Measurements from ENCODE around the gene ANKMY1. TPM values are rescaled to one million over a fixed set of nuclear protein-coding genes. Genes with fewer than 3 reads are reported as not detected.

The ANKMY1 gene
- total RNA-seq, 1 donor = 11.2 TPM

- H3K27ac ChIP-seq (ENCODE audit: low read depth, low read length) = no peak overlapping the region
- peak; percentile 96 for DNase-seq (ENCODE audit: insufficient read length, low spot score, missing footprints)
Measured at GRCh38 chr2:240568678-240569522, 11.1 kb upstream of the ANKMY1 start.

GRCh38 chr2:240567872-240568677, 10.3 kb upstream of the ANKMY1 start, which contains the start of gene RNPEPL1:
RNPEPL1 (plus strand) TSS chr2:240568484; CDS start chr2:240568587, 103 bp downstream.
- Histone ChIP-seq H3K4me3 (ENCODE audit: insufficient read depth, low read length) (peak within 1 kb of the TSS; percentile 81), H3K9me3 (ENCODE audit: low read depth, low read length) (no peaks in the 10 kb centered on the region), H3K79me2 (ENCODE audit: insufficient read depth, low read length) (peaks cover 13% of the 10 kb centered on the region), H3K27me3 (ENCODE audit: insufficient read depth, low read length) (no peaks in the 10 kb centered on the region), H4K20me1 (ENCODE audit: insufficient read depth, low read length) (no peaks in the 10 kb centered on the region), H3K36me3 (ENCODE audit: insufficient read depth, low read length) (peaks cover 3% of the 10 kb centered on the region), H3K27ac (ENCODE audit: low read depth, low read length) (no peak within 1 kb of the TSS), H3K4me2 (ENCODE audit: insufficient read depth, low read length) (peak within 1 kb of the TSS; percentile 96), H3K4me1 (ENCODE audit: insufficient read depth, low read length) (peaks cover 25% of the 10 kb centered on the region), H2AFZ (ENCODE audit: low read length) (peak within 1 kb of the TSS; percentile 87)
- peak; percentile 97 for DNase-seq (ENCODE audit: insufficient read length, low spot score, missing footprints)
- no peak for TF ChIP-seq CTCF (IDR thresholded peaks at IDR 0.05; ENCODE audit: extremely low read depth, low read depth, low read length)

More at GRCh38 chr2:240568678-240569522, 11.1 kb upstream of the ANKMY1 start:
- peak overlapping the region; percentile 75 for H3K4me3 ChIP-seq (ENCODE audit: insufficient read depth, low read length)
- H3K79me2 ChIP-seq (ENCODE audit: insufficient read depth, low read length) = peaks cover 13% of the 10 kb centered on the region
- H3K36me3 ChIP-seq (ENCODE audit: insufficient read depth, low read length) = no peaks in the 10 kb centered on the region
- peak overlapping the region; percentile 81 for H3K4me2 ChIP-seq (ENCODE audit: insufficient read depth, low read length)
- no peaks in the 10 kb centered on the region for H3K9me3 ChIP-seq (ENCODE audit: low read depth, low read length)
- no peak overlapping the region for H2AFZ ChIP-seq (ENCODE audit: low read length)
- no peaks in the 10 kb centered on the region for H4K20me1 ChIP-seq (ENCODE audit: insufficient read depth, low read length)
- no peaks in the 10 kb centered on the region for H3K27me3 ChIP-seq (ENCODE audit: insufficient read depth, low read length)
- H3K4me1 ChIP-seq (ENCODE audit: insufficient read depth, low read length) = peaks cover 25% of the 10 kb centered on the region
- TF ChIP-seq CTCF (IDR thresholded peaks at IDR 0.05; ENCODE audit: extremely low read depth, low read depth, low read length) = no peak

- Histone ChIP-seq H3K27ac (ENCODE audit: low read depth, low read length) (no peak overlapping the region), H3K79me2 (ENCODE audit: insufficient read depth, low read length) (peaks cover 13% of the 10 kb centered on the region), H3K4me2 (ENCODE audit: insufficient read depth, low read length) (peak overlapping the region; percentile 96), H4K20me1 (ENCODE audit: insufficient read depth, low read length) (no peaks in the 10 kb centered on the region), H3K4me1 (ENCODE audit: insufficient read depth, low read length) (peaks cover 25% of the 10 kb centered on the region), H2AFZ (ENCODE audit: low read length) (peak overlapping the region; percentile 87), H3K9me3 (ENCODE audit: low read depth, low read length) (no peaks in the 10 kb centered on the region), H3K27me3 (ENCODE audit: insufficient read depth, low read length) (no peaks in the 10 kb centered on the region), H3K4me3 (ENCODE audit: insufficient read depth, low read length) (peak overlapping the region; percentile 81), H3K36me3 (ENCODE audit: insufficient read depth, low read length) (peaks cover 3% of the 10 kb centered on the region)
- TF ChIP-seq CTCF (IDR thresholded peaks at IDR 0.05; ENCODE audit: extremely low read depth, low read depth, low read length) = no peak
- peak; percentile 54 for DNase-seq (ENCODE audit: insufficient read length, low spot score, missing footprints)
Measured at GRCh38 chr2:240567137-240567871, 9.5 kb upstream of the ANKMY1 start.
